Endometrial microvascular endothelial cells (primary cell): ENCODE measurements around the gene OSBP. TPM values are rescaled to one million over a fixed set of nuclear protein-coding genes. Genes with fewer than 3 reads are reported as not detected.

Experiments used
- in situ Hi-C: cut with HindIII; loops from 2 replicates; pipeline ENCODE4 v1.10.0; 2017; ENCODE audit warnings: low sequenced_read_pairs, low pct_unique_long_range_greater_than_20kb; ENCODE audit errors: inconsistent ontology term
- total RNA-seq: library from RNA; depleted of rRNA; stranded (reverse); fragments of >200 nt; gene quantifications from one replicate; pipeline ENCODE4 v1.2.3, GENCODE V29; 2015; ENCODE audit errors: inconsistent ontology term

OSBP gene
- total RNA-seq, 1 donor from 2014 or later, result 19.0 TPM

- in situ Hi-C loops, result no loop called here
These were observed 3.7 kb downstream of the OSBP start for GRCh38 chr11:59611570-59612565.

GRCh38 chr11:59610289-59610688 lies 5.3 kb downstream of the OSBP start:
- in situ Hi-C loops, result no loop called here

- in situ Hi-C loops, result no loop called here
These were observed 7.7 kb downstream of the OSBP start for GRCh38 chr11:59607703-59608454.

- in situ Hi-C loops, result no loop called here
These were observed 13.1 kb downstream of the OSBP start for GRCh38 chr11:59602432-59602831.

GRCh38 chr11:59601788-59602187 lies 13.8 kb downstream of the OSBP start:
- in situ Hi-C loops, result no loop called here

GRCh38 chr11:59600636-59601035 lies 14.9 kb downstream of the OSBP start:
- in situ Hi-C loops, result no loop called here

GRCh38 chr11:59600234-59600633 lies 15.3 kb downstream of the OSBP start:
- in situ Hi-C loops, result no loop called here

- in situ Hi-C loops, result no loop called here
These were observed 16.6 kb downstream of the OSBP start for GRCh38 chr11:59598961-59599360.

- in situ Hi-C loops, result no loop called here
These were observed 31.3 kb downstream of the OSBP start for GRCh38 chr11:59584294-59584693.

- in situ Hi-C loops, result no loop called here
These were observed 33.6 kb downstream of the OSBP start for GRCh38 chr11:59582006-59582405.

GRCh38 chr11:59578369-59578768 lies 37.2 kb downstream of the OSBP start:
- in situ Hi-C loops, result no loop called here

GRCh38 chr11:59575505-59575904 lies 40.1 kb downstream of the OSBP start:
- in situ Hi-C loops, result no loop called here

- in situ Hi-C loops, result no loop called here
These were observed 40.6 kb downstream of the OSBP start for GRCh38 chr11:59574932-59575502.

- in situ Hi-C loops, result no loop called here
These were observed 41.1 kb downstream of the OSBP start for GRCh38 chr11:59574467-59574866.

GRCh38 chr11:59573216-59573615 lies 42.4 kb downstream of the OSBP start:
- in situ Hi-C loops, result no loop called here

- in situ Hi-C loops, result no loop called here
These were observed 43.5 kb downstream of the OSBP start for GRCh38 chr11:59572091-59572490.

- in situ Hi-C loops, result no loop called here
These were observed 53.3 kb downstream of the OSBP start for GRCh38 chr11:59562292-59562691.

- in situ Hi-C loops, result no loop called here
These were observed 54.7 kb downstream of the OSBP start for GRCh38 chr11:59560702-59561473.

- in situ Hi-C loops, result no loop called here
These were observed 55.3 kb downstream of the OSBP start for GRCh38 chr11:59560290-59560701.
